ENCODE results near the gene NCBP2L. TPM values are rescaled to one million over a fixed set of nuclear protein-coding genes. Genes with fewer than 3 reads are reported as not detected.
A peak's percentile ranks its signal among the peaks of the same experiment; 100 is the strongest.

The NCBP2L gene
- total RNA-seq (not detected in 2 replicates), polyA plus RNA-seq (0.39 TPM in 1 of 2 replicates, not detected in the other)

- H3K36me3 ChIP-seq (replicated peaks; ENCODE audit: insufficient read depth, low read depth) = no peaks in the 10 kb centered on the region
- peak within 1 kb of the TSS; percentile 77 for H3K4me3 ChIP-seq
- peaks cover 33% of the 10 kb centered on the region for H3K4me1 ChIP-seq (ENCODE audit: insufficient read depth)
- H3K27me3 ChIP-seq = peaks cover 5% of the 10 kb centered on the region
- no peaks in the 10 kb centered on the region for H3K9me3 ChIP-seq (ENCODE audit: low read depth)
- peak within 1 kb of the TSS; percentile 99 for H3K4me2 ChIP-seq
- WGBS (ENCODE audit: low lambda C conversion rate, missing lambda C conversion rate) = 79% methylated on average over 6 of the region's 6 CpGs
- no peaks in the 10 kb centered on the region for H4K20me1 ChIP-seq (ENCODE audit: insufficient read depth, poor library complexity, severe bottlenecking)
- H3K27ac ChIP-seq = peak within 1 kb of the TSS; percentile 60
- H2AFZ ChIP-seq = peak within 1 kb of the TSS; percentile 48
- H3K79me2 ChIP-seq = peaks cover 27% of the 10 kb centered on the region
- H3K9me2 ChIP-seq (replicated peaks; ENCODE audit: insufficient read depth) = no peaks in the 10 kb centered on the region
- DNase-seq (ENCODE audit: low spot score) = no peak
- TF ChIP-seq EZH2 (IDR thresholded peaks at IDR 0.05; ENCODE audit: borderline replicate concordance) (no peak), EZH2phosphoT487 (IDR thresholded peaks at IDR 0.05; ENCODE audit: low read depth, severe bottlenecking, unreplicated experiment) (no peak)
- TF ChIP-seq, protein P1, sequence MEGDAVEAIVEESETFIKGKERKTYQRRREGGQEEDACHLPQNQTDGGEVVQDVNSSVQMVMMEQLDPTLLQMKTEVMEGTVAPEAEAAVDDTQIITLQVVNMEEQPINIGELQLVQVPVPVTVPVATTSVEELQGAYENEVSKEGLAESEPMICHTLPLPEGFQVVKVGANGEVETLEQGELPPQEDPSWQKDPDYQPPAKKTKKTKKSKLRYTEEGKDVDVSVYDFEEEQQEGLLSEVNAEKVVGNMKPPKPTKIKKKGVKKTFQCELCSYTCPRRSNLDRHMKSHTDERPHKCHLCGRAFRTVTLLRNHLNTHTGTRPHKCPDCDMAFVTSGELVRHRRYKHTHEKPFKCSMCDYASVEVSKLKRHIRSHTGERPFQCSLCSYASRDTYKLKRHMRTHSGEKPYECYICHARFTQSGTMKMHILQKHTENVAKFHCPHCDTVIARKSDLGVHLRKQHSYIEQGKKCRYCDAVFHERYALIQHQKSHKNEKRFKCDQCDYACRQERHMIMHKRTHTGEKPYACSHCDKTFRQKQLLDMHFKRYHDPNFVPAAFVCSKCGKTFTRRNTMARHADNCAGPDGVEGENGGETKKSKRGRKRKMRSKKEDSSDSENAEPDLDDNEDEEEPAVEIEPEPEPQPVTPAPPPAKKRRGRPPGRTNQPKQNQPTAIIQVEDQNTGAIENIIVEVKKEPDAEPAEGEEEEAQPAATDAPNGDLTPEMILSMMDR (IDR thresholded peaks at IDR 0.05; ENCODE audit: poor library complexity) = no peak
Observed at GRCh38 chrX:107777536-107777832, at the start of gene NCBP2L. TSS of gene NCBP2L (plus strand) at chrX:107777733. CDS start at chrX:107794221, 16,488 bp downstream.

- Histone ChIP-seq H3K27me3 (no peaks in the 10 kb centered on the region), H4K20me1 (ENCODE audit: insufficient read depth, poor library complexity, severe bottlenecking) (no peaks in the 10 kb centered on the region), H3K9me2 (replicated peaks; ENCODE audit: insufficient read depth) (no peaks in the 10 kb centered on the region), H2AFZ (no peak overlapping the region), H3K27ac (peak overlapping the region; percentile 78), H3K79me2 (peaks cover 4% of the 10 kb centered on the region), H3K4me3 (no peak overlapping the region), H3K36me3 (replicated peaks; ENCODE audit: insufficient read depth, low read depth) (no peaks in the 10 kb centered on the region), H3K9me3 (ENCODE audit: low read depth) (no peaks in the 10 kb centered on the region), H3K4me2 (peak overlapping the region; percentile 57), H3K4me1 (ENCODE audit: insufficient read depth) (peaks cover 89% of the 10 kb centered on the region)
- DNase-seq (ENCODE audit: low spot score) = no peak
- 81% methylated on average over 4 of the region's 4 CpGs for WGBS (ENCODE audit: low lambda C conversion rate, missing lambda C conversion rate)
- TF ChIP-seq EZH2 (IDR thresholded peaks at IDR 0.05; ENCODE audit: borderline replicate concordance) = no peak
Observed at GRCh38 chrX:107728371-107729099, 49.0 kb upstream of the NCBP2L start.

DNA sequence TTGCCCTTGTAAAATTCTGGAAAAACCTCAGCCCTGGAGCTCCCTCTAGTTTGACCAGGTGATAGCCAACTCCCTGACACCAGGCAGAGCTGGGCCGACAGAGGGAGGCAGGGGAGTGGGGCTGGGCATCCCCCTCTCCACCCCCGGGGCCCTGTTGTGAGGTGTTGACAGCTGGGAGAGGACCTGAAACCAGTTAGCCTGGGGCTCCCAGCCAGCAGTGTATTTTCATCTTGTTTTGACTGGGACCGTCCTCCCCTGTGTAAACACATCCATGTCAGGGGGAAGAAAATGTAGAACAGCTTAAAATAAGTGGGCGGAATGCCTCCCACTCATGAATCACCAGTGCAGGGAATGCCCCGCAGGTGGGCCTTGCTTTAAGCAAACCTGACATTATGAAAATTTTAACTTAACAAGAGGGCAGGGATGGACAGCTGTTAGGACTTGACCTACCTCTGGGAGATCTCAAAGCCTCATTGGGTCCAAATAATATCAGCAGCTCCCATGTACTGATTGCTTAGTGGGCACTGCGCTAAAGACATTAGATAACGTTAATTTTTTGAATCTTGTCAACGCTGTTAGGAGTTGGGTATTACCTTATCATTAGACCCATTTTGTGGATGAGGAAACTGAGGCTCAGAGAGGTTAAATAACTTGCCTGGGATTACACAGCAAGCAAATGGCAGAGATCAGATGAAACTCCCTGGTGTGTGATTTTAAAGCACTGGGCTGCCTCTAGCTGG, 47.8 kb upstream of the NCBP2L start:
- H3K79me2 ChIP-seq = peaks cover 4% of the 10 kb centered on the region
- TF ChIP-seq, protein P1 (IDR thresholded peaks at IDR 0.05; ENCODE audit: poor library complexity) = peak; percentile 24
- TF ChIP-seq EZH2phosphoT487 (IDR thresholded peaks at IDR 0.05; ENCODE audit: low read depth, severe bottlenecking, unreplicated experiment) (no peak), EZH2 (IDR thresholded peaks at IDR 0.05; ENCODE audit: borderline replicate concordance) (no peak)
- WGBS (ENCODE audit: low lambda C conversion rate, missing lambda C conversion rate) = 47% methylated on average over 8 of the region's 8 CpGs
- DNase-seq (ENCODE audit: low spot score) = peak; percentile 67
- no peaks in the 10 kb centered on the region for H3K9me2 ChIP-seq (replicated peaks; ENCODE audit: insufficient read depth)
- no peak overlapping the region for H2AFZ ChIP-seq
- no peaks in the 10 kb centered on the region for H4K20me1 ChIP-seq (ENCODE audit: insufficient read depth, poor library complexity, severe bottlenecking)
- peaks cover 78% of the 10 kb centered on the region for H3K4me1 ChIP-seq (ENCODE audit: insufficient read depth)
- H3K36me3 ChIP-seq (replicated peaks; ENCODE audit: insufficient read depth, low read depth) = no peaks in the 10 kb centered on the region
- no peaks in the 10 kb centered on the region for H3K9me3 ChIP-seq (ENCODE audit: low read depth)
- H3K4me2 ChIP-seq = peak overlapping the region; percentile 57
- no peak overlapping the region for H3K4me3 ChIP-seq
- H3K27me3 ChIP-seq = no peaks in the 10 kb centered on the region
- peak overlapping the region; percentile 78 for H3K27ac ChIP-seq

DNA sequence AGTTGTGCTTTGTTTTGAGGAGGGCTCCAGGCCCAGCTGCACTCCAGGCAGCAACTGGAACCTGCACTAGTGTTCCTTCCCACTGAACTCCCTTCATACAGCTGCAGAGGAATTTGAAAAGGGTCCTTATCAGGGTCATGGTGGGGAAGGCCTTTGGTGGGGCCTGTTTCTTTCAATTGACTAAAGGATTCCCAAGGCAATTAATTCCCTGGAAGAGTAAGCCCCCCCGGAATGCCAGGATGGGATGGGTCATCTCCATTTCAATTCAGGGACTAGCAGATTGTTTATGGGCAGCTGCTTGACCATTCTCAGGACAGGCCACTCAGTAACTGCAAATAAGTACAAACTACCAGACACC, 47.3 kb upstream of the NCBP2L start:
- no peak overlapping the region for H2AFZ ChIP-seq
- no peaks in the 10 kb centered on the region for H4K20me1 ChIP-seq (ENCODE audit: insufficient read depth, poor library complexity, severe bottlenecking)
- 41% methylated on average over 1 of the region's 1 CpG for WGBS (ENCODE audit: low lambda C conversion rate, missing lambda C conversion rate)
- H3K9me2 ChIP-seq (replicated peaks; ENCODE audit: insufficient read depth) = no peaks in the 10 kb centered on the region
- no peaks in the 10 kb centered on the region for H3K9me3 ChIP-seq (ENCODE audit: low read depth)
- H3K4me3 ChIP-seq = no peak overlapping the region
- H3K27me3 ChIP-seq = no peaks in the 10 kb centered on the region
- TF ChIP-seq, protein P1 (IDR thresholded peaks at IDR 0.05; ENCODE audit: poor library complexity) = no peak
- H3K4me1 ChIP-seq (ENCODE audit: insufficient read depth) = peaks cover 72% of the 10 kb centered on the region
- peak overlapping the region; percentile 78 for H3K27ac ChIP-seq
- no peak for DNase-seq (ENCODE audit: low spot score)
- no peaks in the 10 kb centered on the region for H3K36me3 ChIP-seq (replicated peaks; ENCODE audit: insufficient read depth, low read depth)
- peak overlapping the region; percentile 57 for H3K4me2 ChIP-seq
- H3K79me2 ChIP-seq = peaks cover 4% of the 10 kb centered on the region

Measured in hepatocyte (in vitro differentiated cells).